ENCODE results near the gene ARHGAP10.

DNA sequence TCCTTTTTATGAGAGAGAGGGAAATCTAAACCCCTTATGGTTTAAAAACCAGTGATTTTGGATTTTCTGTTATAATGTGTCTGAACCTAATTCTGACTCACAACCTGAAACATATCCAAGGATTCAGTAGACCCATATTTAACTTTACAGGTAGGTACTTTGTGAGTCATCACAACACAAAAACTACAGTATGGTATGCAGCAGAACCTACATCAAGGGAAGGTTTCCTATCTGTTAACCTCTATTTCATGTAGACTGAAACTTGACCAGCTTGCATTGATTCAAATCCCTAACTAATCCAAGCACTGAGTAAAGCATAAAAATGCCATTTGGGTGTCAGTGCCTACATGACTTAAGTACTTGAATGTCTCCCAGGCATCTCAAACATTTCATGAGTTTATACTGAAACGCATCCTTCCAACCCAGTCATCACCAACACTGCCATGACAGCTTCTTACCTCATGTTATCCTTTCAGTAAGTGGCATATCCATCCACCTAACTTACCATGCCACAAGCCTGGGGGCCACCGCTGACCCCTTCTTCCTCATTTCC is 4.3 kb upstream of the ARHGAP10 start:
- no peak for TF ChIP-seq CTCF (IDR thresholded peaks at IDR 0.05)
- no peak for TF ChIP-seq POLR2A (IDR thresholded peaks at IDR 0.05)
- TF ChIP-seq POLR2AphosphoS5 (IDR thresholded peaks at IDR 0.05) = no peak
- TF ChIP-seq EP300 (IDR thresholded peaks at IDR 0.05) = no peak

All from gastroesophageal sphincter (tissue), 3 donors.